Measurements from ENCODE around the gene CACNB2. TPM values are rescaled to one million over a fixed set of nuclear protein-coding genes. Genes with fewer than 3 reads are reported as not detected.

The CACNB2 gene
- total RNA-seq, 2 donors from 2014 or later, result 19.0 to 20.6 TPM

GRCh38 chr10:18556522-18557147 lies 416.4 kb downstream of the CACNB2 start:
- H3K27me3 ChIP-seq, result no peaks in the 10 kb centered on the region
- no peak for TF ChIP-seq CTCF (IDR thresholded peaks at IDR 0.05)
- H3K27ac ChIP-seq, result no peak overlapping the region
- H3K9me3 ChIP-seq, result no peaks in the 10 kb centered on the region
- peaks cover 5% of the 10 kb centered on the region for H3K36me3 ChIP-seq
- no peak for DNase-seq (ENCODE audit: low spot score)
- H3K4me1 ChIP-seq, result no peaks in the 10 kb centered on the region
- H3K4me3 ChIP-seq, result no peak overlapping the region

- Histone ChIP-seq H3K36me3 (peaks cover 5% of the 10 kb centered on the region), H3K9me3 (no peaks in the 10 kb centered on the region), H3K27ac (no peak overlapping the region), H3K4me3 (no peak overlapping the region), H3K27me3 (no peaks in the 10 kb centered on the region), H3K4me1 (no peaks in the 10 kb centered on the region)
- no peak for DNase-seq (ENCODE audit: low spot score)
- no peak for TF ChIP-seq CTCF (IDR thresholded peaks at IDR 0.05)
Measured at GRCh38 chr10:18557960-18558359, 417.7 kb downstream of the CACNB2 start.

GRCh38 chr10:18561861-18562551 lies 421.8 kb downstream of the CACNB2 start:
- no peak for TF ChIP-seq CTCF (IDR thresholded peaks at IDR 0.05)
- Histone ChIP-seq H3K36me3 (peaks cover 5% of the 10 kb centered on the region), H3K27me3 (no peaks in the 10 kb centered on the region), H3K4me1 (no peaks in the 10 kb centered on the region), H3K9me3 (no peaks in the 10 kb centered on the region), H3K4me3 (no peak overlapping the region), H3K27ac (no peak overlapping the region)
- DNase-seq (ENCODE audit: low spot score), result no peak

GRCh38 chr10:18563003-18563726 lies 422.9 kb downstream of the CACNB2 start:
- Histone ChIP-seq H3K4me1 (no peaks in the 10 kb centered on the region), H3K9me3 (no peaks in the 10 kb centered on the region), H3K36me3 (peaks cover 2% of the 10 kb centered on the region), H3K27ac (no peak overlapping the region), H3K27me3 (no peaks in the 10 kb centered on the region), H3K4me3 (no peak overlapping the region)
- TF ChIP-seq CTCF (IDR thresholded peaks at IDR 0.05), result no peak
- no peak for DNase-seq (ENCODE audit: low spot score)

- Histone ChIP-seq H3K36me3 (no peaks in the 10 kb centered on the region), H3K9me3 (no peaks in the 10 kb centered on the region), H3K4me1 (no peaks in the 10 kb centered on the region), H3K27me3 (no peaks in the 10 kb centered on the region), H3K27ac (no peak overlapping the region), H3K4me3 (no peak overlapping the region)
- no peak for TF ChIP-seq CTCF (IDR thresholded peaks at IDR 0.05)
- DNase-seq (ENCODE audit: low spot score), result no peak
Measured at GRCh38 chr10:18565006-18565405, 424.8 kb downstream of the CACNB2 start.
